ENCODE results near the gene EIF4EBP2.

The EIF4EBP2 gene

GRCh38 chr10:70379581-70380176, 24.3 kb upstream of the EIF4EBP2 start:
- no peak for TF ChIP-seq ZFX (IDR thresholded peaks at IDR 0.05)
- TF ChIP-seq, protein P1, sequence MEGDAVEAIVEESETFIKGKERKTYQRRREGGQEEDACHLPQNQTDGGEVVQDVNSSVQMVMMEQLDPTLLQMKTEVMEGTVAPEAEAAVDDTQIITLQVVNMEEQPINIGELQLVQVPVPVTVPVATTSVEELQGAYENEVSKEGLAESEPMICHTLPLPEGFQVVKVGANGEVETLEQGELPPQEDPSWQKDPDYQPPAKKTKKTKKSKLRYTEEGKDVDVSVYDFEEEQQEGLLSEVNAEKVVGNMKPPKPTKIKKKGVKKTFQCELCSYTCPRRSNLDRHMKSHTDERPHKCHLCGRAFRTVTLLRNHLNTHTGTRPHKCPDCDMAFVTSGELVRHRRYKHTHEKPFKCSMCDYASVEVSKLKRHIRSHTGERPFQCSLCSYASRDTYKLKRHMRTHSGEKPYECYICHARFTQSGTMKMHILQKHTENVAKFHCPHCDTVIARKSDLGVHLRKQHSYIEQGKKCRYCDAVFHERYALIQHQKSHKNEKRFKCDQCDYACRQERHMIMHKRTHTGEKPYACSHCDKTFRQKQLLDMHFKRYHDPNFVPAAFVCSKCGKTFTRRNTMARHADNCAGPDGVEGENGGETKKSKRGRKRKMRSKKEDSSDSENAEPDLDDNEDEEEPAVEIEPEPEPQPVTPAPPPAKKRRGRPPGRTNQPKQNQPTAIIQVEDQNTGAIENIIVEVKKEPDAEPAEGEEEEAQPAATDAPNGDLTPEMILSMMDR (conservative IDR thresholded peaks at IDR 0.05), result peak; percentile 84
- H3K27ac ChIP-seq, result no peak overlapping the region

DNA sequence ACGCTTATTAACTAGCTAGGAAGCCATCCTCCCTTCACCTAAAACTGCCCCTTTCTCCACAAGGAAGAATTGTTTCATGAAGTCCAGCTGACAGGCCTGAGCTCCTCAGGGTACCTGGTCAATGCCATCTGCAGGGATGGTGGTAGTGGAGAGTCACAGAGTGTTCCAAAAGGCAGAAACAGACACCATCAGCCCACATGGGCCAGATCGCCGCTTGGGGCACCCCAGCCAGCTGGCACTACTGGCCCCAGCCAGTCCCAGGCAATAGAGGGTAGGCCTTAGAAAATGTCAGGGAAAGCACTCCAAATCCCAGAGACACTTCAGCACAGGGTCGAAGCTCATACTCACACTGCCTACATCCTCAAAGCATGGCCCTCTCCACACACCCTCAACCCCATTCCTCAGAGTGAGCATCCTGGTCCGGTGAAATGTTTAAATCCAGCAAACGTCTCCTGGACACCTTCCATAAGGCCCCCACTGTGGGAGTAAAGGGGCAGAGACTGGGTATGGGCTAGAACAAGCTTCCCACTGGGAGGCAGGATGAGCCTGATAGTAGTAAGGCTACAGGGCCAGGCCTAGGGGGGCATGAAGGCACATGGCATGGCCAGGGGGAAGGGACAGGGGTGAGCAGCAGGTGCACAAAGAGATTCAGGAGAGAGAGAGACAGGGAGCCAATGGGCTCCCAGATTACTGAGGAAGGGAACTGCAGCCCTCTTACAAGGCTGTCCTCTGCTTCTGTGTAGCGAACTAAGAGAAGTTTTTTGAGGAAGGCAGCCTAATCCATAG, 23.4 kb upstream of the EIF4EBP2 start:
- no peak for TF ChIP-seq ZFX (IDR thresholded peaks at IDR 0.05)
- TF ChIP-seq, protein P1 (conservative IDR thresholded peaks at IDR 0.05), result no peak
- H3K27ac ChIP-seq, result no peak overlapping the region; the same call in 1 of the 2 replicates

- TF ChIP-seq ZFX (IDR thresholded peaks at IDR 0.05), result 0 out of 2 replicates have a peak, but pooled peaks have one; percentile 50
- TF ChIP-seq, protein P1 (conservative IDR thresholded peaks at IDR 0.05), result no peak
- H3K27ac ChIP-seq, result peak overlapping the region; percentile 91
Measured at GRCh38 chr10:70381471-70382421, 22.2 kb upstream of the EIF4EBP2 start.

GRCh38 chr10:70391654-70392053, 12.3 kb upstream of the EIF4EBP2 start:
- TF ChIP-seq ZFX (IDR thresholded peaks at IDR 0.05), result no peak
- TF ChIP-seq, protein P1 (conservative IDR thresholded peaks at IDR 0.05), result no peak
- no peak overlapping the region for H3K27ac ChIP-seq

DNA sequence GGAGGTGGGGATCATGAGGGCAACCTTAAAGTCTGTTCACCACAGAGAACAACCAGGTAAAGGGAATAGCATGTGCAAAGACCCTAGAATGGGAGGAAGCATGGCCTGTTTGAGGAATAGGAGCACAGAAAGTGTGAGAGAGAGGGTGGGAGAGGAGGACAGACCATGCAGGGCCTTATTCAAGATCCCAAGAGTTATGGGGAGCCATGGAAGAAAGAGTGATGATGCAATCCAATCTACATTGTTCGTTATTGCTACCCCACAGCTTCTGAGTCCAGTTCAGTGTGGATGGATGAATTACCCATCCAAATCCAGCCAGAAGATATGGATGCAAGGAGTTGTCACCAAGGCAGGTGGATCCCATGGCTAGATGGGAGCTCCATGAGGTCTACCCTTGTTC, 7.8 kb upstream of the EIF4EBP2 start:
- no peak overlapping the region for H3K27ac ChIP-seq
- TF ChIP-seq, protein P1 (conservative IDR thresholded peaks at IDR 0.05), result no peak
- no peak for TF ChIP-seq ZFX (IDR thresholded peaks at IDR 0.05)

GRCh38 chr10:70399177-70399576, 4.8 kb upstream of the EIF4EBP2 start:
- H3K27ac ChIP-seq, result no peak overlapping the region
- TF ChIP-seq, protein P1 (conservative IDR thresholded peaks at IDR 0.05), result no peak
- no peak for TF ChIP-seq ZFX (IDR thresholded peaks at IDR 0.05)
